A673 (cell line): Measurements from ENCODE around the gene PRKAG2. TPM values are rescaled to one million over a fixed set of nuclear protein-coding genes. Genes with fewer than 3 reads are reported as not detected.

Experiments used
- BruUV-seq: library from RNA; stranded (reverse); fragments of 400-500 nt; replicated peaks from 2 replicates; lab custom pipeline; 2021; lab: Mats Ljungman, UMichigan
- CTCF ChIA-PET: fragments of 300-600 bp; sonication (Branson Sonifier 250); formaldehyde crosslinking; loops from one replicate; lab custom pipeline; 2022; ENCODE audit warnings: antibody characterized with exemption; lab: Charles Lee
- POLR2A ChIA-PET: fragments of 300-600 bp; sonication (Branson Sonifier 250); formaldehyde crosslinking; loops from one replicate; lab custom pipeline; 2022; ENCODE audit warnings: antibody characterized with exemption; ENCODE audit not compliant: low non-redundant PET; lab: Charles Lee
- DNase-seq: peaks from one replicate; pipeline ENCODE4 v3.0.0-alpha.2; 2015; ENCODE audit warnings: low spot score
- H3K27ac ChIP-seq: fragments of 200-600 bp; sonication (generic); 2 replicates; pipeline ENCODE4 v1.5.1; 2016; ENCODE audit warnings: mixed run types, low read depth, mild to moderate bottlenecking, mixed read lengths, antibody characterized with exemption, low read length; ENCODE audit not compliant: poor library complexity, severe bottlenecking
- H3K27me3 ChIP-seq: fragments of 200-600 bp; sonication (generic); replicated peaks from 2 replicates; pipeline ENCODE4 v1.6.1; 2017; ENCODE audit warnings: mixed run types, low read depth, mild to moderate bottlenecking, mixed read lengths, antibody characterized with exemption, low read length; ENCODE audit not compliant: insufficient read depth, poor library complexity
- H3K36me3 ChIP-seq: fragments of 200-600 bp; sonication (generic); 2 replicates; pipeline ENCODE4 v1.6.1; 2016; ENCODE audit warnings: mixed run types, mild to moderate bottlenecking, mixed read lengths, antibody characterized with exemption, low read length; ENCODE audit not compliant: insufficient read depth, poor library complexity, severe bottlenecking
- H3K4me1 ChIP-seq: fragments of 200-600 bp; sonication (generic); 2 replicates; pipeline ENCODE4 v1.6.1; 2017; ENCODE audit warnings: mixed run types, mild to moderate bottlenecking, mixed read lengths, antibody characterized with exemption, low read length; ENCODE audit not compliant: insufficient read depth, poor library complexity, severe bottlenecking
- H3K4me3 ChIP-seq: fragments of 200-600 bp; sonication (generic); 2 replicates; pipeline ENCODE4 v1.5.1; 2016; ENCODE audit warnings: low read depth, mixed run types, mild to moderate bottlenecking, mixed read lengths, low read length; ENCODE audit not compliant: poor library complexity, severe bottlenecking
- H3K9me3 ChIP-seq: fragments of 200-600 bp; sonication (generic); 2 replicates; pipeline ENCODE4 v1.6.1; 2016; ENCODE audit warnings: mixed run types, low read depth, mild to moderate bottlenecking, mixed read lengths, antibody characterized with exemption, low read length; ENCODE audit not compliant: poor library complexity, severe bottlenecking
- EZH2 ChIP-seq: fragments of 200-600 bp; sonication (generic); IDR thresholded peaks from 2 replicates; pipeline ENCODE4 v1.6.1; 2017; ENCODE audit warnings: borderline replicate concordance, low read depth, mild to moderate bottlenecking, mixed read lengths, antibody characterized with exemption, low read length; ENCODE audit not compliant: poor library complexity, severe bottlenecking
- intact Hi-C: fragments of 100-400 bp; cut with micrococcal nuclease; formaldehyde crosslinking; loops from one replicate; pipeline ENCODE4 v1.10.0; 2022; ENCODE audit not compliant: unreplicated experiment
- total RNA-seq: library from RNA; stranded (reverse); gene quantifications from 2 replicates; pipeline ENCODE4 v1.2.3, GENCODE V29; 2021
- TF ChIP-seq, protein P1 (sequence below): fragments of 300-800, 200-600 bp; sonication (generic); conservative IDR thresholded peaks from 2 replicates; pipeline ENCODE4 v1.5.1; 2017; ENCODE audit warnings: low read depth, mild to moderate bottlenecking, antibody characterized with exemption, low read length, moderate library complexity, mixed read lengths

Gene PRKAG2
- total RNA-seq, 1 experiment from 2014 or later: 11.6 TPM

DNA sequence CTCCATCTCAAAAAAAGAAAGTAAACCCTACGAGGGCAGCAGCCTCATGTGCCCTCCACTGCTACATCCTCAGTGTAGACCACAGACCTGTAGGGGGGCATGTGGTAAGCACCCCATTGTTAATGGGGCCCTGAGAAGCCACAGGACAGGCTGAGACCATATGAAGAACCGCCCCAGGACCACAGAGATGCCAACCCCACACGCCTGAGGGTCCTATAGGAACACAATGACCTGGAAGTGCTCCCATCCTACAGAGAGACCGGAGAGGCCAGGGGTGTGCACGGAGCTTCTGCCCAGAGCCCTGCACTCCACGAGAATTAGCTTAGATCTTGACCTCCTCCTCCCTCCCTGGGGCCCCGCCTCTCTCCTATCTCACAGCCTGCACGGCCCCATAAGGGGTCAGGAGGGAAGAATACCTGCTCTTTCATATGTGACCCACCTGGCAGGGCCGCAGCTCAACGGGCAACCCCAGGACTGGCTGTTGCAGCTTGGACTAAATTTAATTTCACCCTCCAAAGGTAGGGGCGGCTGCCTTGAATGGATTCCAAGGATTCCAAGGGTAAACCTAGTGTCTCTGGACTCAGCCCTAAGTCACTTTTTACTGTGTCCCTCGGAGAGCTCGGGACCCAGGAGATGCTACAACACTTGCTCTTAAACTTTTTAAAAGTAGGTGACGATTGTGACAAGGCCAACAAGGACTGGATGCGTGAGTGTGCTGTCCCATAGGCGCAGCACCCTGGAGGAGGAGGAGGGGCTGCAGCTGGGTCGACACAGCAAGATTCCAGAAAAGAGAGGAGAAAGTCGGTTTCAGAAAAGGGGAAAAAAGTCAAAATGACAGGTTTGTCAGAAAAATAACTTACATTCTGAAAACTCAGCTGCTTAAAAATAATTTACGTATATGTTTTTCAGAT lies 24.2 kb downstream of the PRKAG2 start:
- Histone ChIP-seq H3K4me3 (no peak overlapping the region), H3K36me3 (no peaks in the 10 kb centered on the region), H3K27me3 (no peaks in the 10 kb centered on the region), H3K9me3 (no peaks in the 10 kb centered on the region), H3K4me1 (no peaks in the 10 kb centered on the region), H3K27ac (no peak overlapping the region)
- TF ChIP-seq, protein P1, sequence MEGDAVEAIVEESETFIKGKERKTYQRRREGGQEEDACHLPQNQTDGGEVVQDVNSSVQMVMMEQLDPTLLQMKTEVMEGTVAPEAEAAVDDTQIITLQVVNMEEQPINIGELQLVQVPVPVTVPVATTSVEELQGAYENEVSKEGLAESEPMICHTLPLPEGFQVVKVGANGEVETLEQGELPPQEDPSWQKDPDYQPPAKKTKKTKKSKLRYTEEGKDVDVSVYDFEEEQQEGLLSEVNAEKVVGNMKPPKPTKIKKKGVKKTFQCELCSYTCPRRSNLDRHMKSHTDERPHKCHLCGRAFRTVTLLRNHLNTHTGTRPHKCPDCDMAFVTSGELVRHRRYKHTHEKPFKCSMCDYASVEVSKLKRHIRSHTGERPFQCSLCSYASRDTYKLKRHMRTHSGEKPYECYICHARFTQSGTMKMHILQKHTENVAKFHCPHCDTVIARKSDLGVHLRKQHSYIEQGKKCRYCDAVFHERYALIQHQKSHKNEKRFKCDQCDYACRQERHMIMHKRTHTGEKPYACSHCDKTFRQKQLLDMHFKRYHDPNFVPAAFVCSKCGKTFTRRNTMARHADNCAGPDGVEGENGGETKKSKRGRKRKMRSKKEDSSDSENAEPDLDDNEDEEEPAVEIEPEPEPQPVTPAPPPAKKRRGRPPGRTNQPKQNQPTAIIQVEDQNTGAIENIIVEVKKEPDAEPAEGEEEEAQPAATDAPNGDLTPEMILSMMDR: no peak
- TF ChIP-seq EZH2: no peak
- ChIA-PET POLR2A (no interaction called here), CTCF (no interaction called here)
- intact Hi-C loops: no loop called here
- BruUV-seq: no TSS peak
- no peak for DNase-seq

DNA sequence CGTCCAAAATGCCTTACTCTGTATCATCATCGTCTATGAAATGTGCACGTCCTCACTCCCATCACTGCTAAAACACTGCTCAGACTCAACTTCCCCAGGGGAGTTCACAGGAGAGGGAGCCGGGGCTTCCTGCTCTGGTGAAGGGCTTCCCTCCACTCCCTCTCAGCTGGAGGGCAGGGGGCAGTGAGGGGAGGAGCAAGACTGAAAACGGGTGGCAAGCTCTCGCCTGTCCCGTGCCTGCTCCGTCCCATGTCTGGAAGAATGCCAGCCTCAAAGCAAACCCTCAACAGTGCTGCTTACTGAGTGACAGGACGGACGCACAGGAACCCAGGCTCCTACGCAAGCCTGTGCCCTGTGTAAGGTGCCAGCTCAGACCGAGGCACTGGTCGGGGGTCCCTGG lies 25.1 kb downstream of the PRKAG2 start:
- H3K27me3 ChIP-seq: no peaks in the 10 kb centered on the region
- intact Hi-C loops: no loop called here
- H3K9me3 ChIP-seq: no peaks in the 10 kb centered on the region
- ChIA-PET POLR2A (no interaction called here), CTCF (no interaction called here)
- no TSS peak for BruUV-seq
- no peak for TF ChIP-seq EZH2
- TF ChIP-seq, protein P1: no peak
- H3K27ac ChIP-seq: no peak overlapping the region
- H3K4me1 ChIP-seq: no peaks in the 10 kb centered on the region
- DNase-seq: no peak
- H3K4me3 ChIP-seq: no peak overlapping the region
- H3K36me3 ChIP-seq: no peaks in the 10 kb centered on the region

DNA sequence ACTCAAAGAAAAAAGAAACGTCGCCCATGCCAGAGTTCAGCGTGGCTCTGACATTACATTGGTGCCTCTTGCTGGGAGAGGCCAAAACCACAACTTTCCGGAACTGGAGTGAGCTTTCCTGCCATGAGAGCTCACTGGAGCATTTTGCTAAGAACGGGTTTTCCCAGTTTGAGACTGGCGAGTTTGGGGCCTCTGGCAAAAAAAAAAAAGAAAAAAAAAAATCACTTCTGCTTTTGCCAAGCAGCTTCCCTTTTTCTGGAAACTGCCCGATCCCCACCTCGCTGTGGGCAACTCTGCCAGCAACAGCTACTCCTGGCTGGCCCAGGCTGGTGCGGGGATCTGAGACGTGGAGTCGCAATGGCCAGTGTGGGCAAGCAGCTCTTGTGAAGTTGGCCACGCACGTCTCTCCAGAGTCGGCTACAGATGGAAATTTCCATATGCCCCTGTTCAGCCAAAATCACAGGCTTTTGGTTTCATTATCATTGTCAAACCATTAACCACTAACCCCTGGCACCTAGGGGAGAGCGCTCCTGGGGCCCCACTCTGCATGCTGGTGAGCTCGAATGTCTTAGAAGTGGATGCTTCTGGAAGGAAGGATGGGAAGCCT lies 25.7 kb downstream of the PRKAG2 start:
- no peak for TF ChIP-seq EZH2
- TF ChIP-seq, protein P1: no peak
- ChIA-PET POLR2A (interaction anchor here (0.6 kb wide), 1 partner anchor 12 kb away, joined by 4 read pairs; no protein-coding TSS in a partner anchor), CTCF (interaction anchor here (1.0 kb wide), 1 partner anchor 68 kb away, joined by 3 read pairs; no protein-coding TSS in a partner anchor)
- Histone ChIP-seq H3K27me3 (no peaks in the 10 kb centered on the region), H3K4me1 (no peaks in the 10 kb centered on the region), H3K36me3 (no peaks in the 10 kb centered on the region), H3K9me3 (no peaks in the 10 kb centered on the region), H3K4me3 (no peak overlapping the region), H3K27ac (no peak overlapping the region)
- DNase-seq: no peak
- intact Hi-C loops: no loop called here
- BruUV-seq: no TSS peak
